Measurements from ENCODE around the gene ZMYND8.
A peak's percentile ranks its signal among the peaks of the same experiment; 100 is the strongest.

The ZMYND8 gene

GRCh38 chr20:47315339-47316056 is 41.0 kb downstream of the ZMYND8 start:
- ChIA-PET CTCF (interaction anchor here (0.8 to 1.4 kb wide), 3 partner anchors 42 to 593 kb away, joined by 4 to 6 read pairs (median 4); no protein-coding TSS in a partner anchor), POLR2A (interaction anchor here (0.6 to 1.0 kb wide), 2 partner anchors 41 to 48 kb away, joined by 3 read pairs; partner anchors contain the start of gene ZMYND8)
- Histone ChIP-seq H3K9me3 (ENCODE audit: control insufficient read depth, insufficient read depth, low read depth, low read length) (no peaks in the 10 kb centered on the region), H3K4me3 (ENCODE audit: low read depth, low read length) (no peak overlapping the region), H3K4me1 (ENCODE audit: control insufficient read depth, insufficient read depth, low read length) (peaks cover 26% of the 10 kb centered on the region), H3K27ac (ENCODE audit: extremely low read depth, low read depth, low read length) (no peak overlapping the region), H3K36me3 (ENCODE audit: control insufficient read depth in 2 of 2, insufficient read depth in 1 of 2, low read length in 2 of 2) (peaks cover 4 to 14% of the 10 kb centered on the region in 2 experiments; a peak in 2 of 3 replicates)
- TF ChIP-seq, protein P1, sequence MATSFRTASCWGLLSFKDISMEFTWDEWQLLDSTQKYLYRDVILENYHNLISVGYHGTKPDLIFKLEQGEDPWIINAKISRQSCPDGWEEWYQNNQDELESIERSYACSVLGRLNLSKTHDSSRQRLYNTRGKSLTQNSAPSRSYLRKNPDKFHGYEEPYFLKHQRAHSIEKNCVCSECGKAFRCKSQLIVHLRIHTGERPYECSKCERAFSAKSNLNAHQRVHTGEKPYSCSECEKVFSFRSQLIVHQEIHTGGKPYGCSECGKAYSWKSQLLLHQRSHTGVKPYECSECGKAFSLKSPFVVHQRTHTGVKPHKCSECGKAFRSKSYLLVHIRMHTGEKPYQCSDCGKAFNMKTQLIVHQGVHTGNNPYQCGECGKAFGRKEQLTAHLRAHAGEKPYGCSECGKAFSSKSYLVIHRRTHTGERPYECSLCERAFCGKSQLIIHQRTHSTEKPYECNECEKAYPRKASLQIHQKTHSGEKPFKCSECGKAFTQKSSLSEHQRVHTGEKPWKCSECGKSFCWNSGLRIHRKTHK (tag by site-specific recombination; IDR thresholded peaks at IDR 0.05), result no peak
- TF ChIP-seq, protein P2, sequence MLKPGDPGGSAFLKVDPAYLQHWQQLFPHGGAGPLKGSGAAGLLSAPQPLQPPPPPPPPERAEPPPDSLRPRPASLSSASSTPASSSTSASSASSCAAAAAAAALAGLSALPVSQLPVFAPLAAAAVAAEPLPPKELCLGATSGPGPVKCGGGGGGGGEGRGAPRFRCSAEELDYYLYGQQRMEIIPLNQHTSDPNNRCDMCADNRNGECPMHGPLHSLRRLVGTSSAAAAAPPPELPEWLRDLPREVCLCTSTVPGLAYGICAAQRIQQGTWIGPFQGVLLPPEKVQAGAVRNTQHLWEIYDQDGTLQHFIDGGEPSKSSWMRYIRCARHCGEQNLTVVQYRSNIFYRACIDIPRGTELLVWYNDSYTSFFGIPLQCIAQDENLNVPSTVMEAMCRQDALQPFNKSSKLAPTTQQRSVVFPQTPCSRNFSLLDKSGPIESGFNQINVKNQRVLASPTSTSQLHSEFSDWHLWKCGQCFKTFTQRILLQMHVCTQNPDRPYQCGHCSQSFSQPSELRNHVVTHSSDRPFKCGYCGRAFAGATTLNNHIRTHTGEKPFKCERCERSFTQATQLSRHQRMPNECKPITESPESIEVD (tag by site-specific recombination; IDR thresholded peaks at IDR 0.05), result 0 out of 2 replicates have a peak, but pooled peaks have one; percentile 28
- TF ChIP-seq ZNF341 (tag by site-specific recombination; IDR thresholded peaks at IDR 0.05; ENCODE audit: low read depth), result peak; percentile 19; the same call in 1 of the 2 replicates
- peak; percentile 79 for TF ChIP-seq GLIS1 (tag by site-specific recombination; IDR thresholded peaks at IDR 0.05)
- no peak for TF ChIP-seq TRIM28 (IDR thresholded peaks at IDR 0.05; ENCODE audit: borderline replicate concordance, low read length)
- 0 out of 2 replicates have a peak, but pooled peaks have one; percentile 15 for TF ChIP-seq SP7 (tag by site-specific recombination; IDR thresholded peaks at IDR 0.05)
- no peak for TF ChIP-seq ZNF10 (tag by site-specific recombination; IDR thresholded peaks at IDR 0.05)
- TF ChIP-seq, protein P3, sequence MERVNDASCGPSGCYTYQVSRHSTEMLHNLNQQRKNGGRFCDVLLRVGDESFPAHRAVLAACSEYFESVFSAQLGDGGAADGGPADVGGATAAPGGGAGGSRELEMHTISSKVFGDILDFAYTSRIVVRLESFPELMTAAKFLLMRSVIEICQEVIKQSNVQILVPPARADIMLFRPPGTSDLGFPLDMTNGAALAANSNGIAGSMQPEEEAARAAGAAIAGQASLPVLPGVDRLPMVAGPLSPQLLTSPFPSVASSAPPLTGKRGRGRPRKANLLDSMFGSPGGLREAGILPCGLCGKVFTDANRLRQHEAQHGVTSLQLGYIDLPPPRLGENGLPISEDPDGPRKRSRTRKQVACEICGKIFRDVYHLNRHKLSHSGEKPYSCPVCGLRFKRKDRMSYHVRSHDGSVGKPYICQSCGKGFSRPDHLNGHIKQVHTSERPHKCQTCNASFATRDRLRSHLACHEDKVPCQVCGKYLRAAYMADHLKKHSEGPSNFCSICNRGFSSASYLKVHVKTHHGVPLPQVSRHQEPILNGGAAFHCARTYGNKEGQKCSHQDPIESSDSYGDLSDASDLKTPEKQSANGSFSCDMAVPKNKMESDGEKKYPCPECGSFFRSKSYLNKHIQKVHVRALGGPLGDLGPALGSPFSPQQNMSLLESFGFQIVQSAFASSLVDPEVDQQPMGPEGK (tag by site-specific recombination; IDR thresholded peaks at IDR 0.05), result 0 out of 2 replicates have a peak, but pooled peaks have one; percentile 23
- TF ChIP-seq, protein P4, sequence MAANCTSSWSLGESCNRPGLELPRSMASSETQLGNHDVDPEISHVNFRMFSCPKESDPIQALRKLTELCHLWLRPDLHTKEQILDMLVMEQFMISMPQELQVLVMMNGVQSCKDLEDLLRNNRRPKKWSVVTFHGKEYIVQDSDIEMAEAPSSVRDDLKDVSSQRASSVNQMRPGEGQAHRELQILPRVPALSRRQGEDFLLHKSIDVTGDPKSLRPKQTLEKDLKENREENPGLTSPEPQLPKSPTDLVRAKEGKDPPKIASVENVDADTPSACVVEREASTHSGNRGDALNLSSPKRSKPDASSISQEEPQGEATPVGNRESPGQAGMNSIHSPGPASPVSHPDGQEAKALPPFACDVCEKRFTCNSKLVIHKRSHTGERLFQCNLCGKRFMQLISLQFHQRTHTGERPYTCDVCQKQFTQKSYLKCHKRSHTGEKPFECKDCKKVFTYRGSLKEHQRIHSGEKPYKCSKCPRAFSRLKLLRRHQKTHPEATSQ (tag by site-specific recombination; IDR thresholded peaks at IDR 0.05), result no peak
- TF ChIP-seq ZNF48 (tag by site-specific recombination; IDR thresholded peaks at IDR 0.05), result no peak
- TF ChIP-seq ZIC2 (tag by site-specific recombination; IDR thresholded peaks at IDR 0.05), result peak; percentile 42
- no peak for TF ChIP-seq ZNF561 (tag by site-specific recombination; IDR thresholded peaks at IDR 0.05; ENCODE audit: borderline replicate concordance)
- TF ChIP-seq ZBTB48 (tag by site-specific recombination; IDR thresholded peaks at IDR 0.05), result peak; percentile 27; the same call in 1 of the 2 replicates
- TF ChIP-seq TSHZ1 (tag by site-specific recombination; IDR thresholded peaks at IDR 0.05; ENCODE audit: borderline replicate concordance), result peak; percentile 48; the same call in 1 of the 2 replicates
- TF ChIP-seq ZBTB11 (tag by site-specific recombination; conservative IDR thresholded peaks at IDR 0.05; ENCODE audit: low read depth), result no peak
- TF ChIP-seq YY1 (tag by site-specific recombination; IDR thresholded peaks at IDR 0.05), result no peak
- peak; percentile 70 for TF ChIP-seq EGR2 (tag by site-specific recombination; IDR thresholded peaks at IDR 0.05; ENCODE audit: low read depth)
- TF ChIP-seq ZNF426 (tag by site-specific recombination; IDR thresholded peaks at IDR 0.05), result no peak
- TF ChIP-seq ZNF132 (tag by site-specific recombination; IDR thresholded peaks at IDR 0.05; ENCODE audit: borderline replicate concordance), result no peak

Measured in HEK293 (cell line).